ENCODE results near the gene DGLUCY.
A peak's percentile ranks its signal among the peaks of the same experiment; 100 is the strongest.
"Not testable (repeated sequence)": the region's sequence is repeated elsewhere in the genome, so short reads cannot be mapped to it uniquely, and the experiment has no call there.

DGLUCY gene

DNA sequence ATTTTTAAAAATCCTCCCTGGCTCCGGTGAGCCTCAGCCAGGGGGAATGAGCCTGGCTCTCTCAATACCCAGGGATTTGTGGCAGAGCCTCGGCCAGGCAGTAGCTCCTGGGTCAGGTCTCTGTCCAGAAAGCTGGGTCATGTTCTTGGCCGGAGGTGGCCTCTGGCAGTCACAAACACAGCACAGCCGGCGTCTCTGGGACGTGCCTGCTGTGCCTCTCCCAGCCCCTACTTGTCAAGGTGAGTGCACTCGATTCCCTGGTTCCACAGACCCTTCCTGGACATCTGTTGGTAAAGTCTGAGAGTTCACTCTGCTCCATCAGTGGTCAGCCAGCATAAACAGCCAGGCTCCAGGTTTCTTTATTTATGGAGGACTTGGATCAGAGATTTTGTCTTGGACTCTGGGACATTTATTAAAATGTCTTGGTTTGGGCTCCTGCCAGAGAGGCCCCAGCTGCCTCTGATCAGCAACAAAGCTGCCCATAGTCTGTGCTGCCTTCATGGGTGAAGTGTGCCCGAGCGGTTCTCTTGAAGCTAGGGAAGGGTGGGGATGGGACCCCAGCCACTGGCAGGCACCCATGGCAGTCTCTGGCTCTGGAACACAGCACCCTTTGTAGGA is 56.7 kb downstream of the DGLUCY start:
- DNase-seq: no peak

DNA sequence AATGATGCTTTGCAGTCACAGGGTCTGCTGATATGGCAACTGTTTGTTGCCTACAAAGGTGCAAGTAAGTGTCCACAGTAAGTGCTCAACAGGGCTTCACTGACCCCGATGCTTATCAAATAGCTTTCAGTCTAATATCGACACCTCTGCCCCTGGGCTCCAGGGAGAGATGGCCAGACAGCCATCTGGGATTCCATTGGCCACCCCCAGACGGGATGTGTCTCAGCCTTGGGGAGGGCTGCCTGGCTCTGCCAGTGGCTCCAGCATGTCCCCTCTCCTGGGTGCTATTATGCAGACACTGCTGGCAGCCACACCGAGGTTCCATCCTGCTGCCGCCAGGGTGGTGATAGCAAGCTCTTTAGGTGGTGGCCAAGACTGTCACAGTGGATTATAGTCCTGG is 57.4 kb downstream of the DGLUCY start:
- DNase-seq: no peak

DNA sequence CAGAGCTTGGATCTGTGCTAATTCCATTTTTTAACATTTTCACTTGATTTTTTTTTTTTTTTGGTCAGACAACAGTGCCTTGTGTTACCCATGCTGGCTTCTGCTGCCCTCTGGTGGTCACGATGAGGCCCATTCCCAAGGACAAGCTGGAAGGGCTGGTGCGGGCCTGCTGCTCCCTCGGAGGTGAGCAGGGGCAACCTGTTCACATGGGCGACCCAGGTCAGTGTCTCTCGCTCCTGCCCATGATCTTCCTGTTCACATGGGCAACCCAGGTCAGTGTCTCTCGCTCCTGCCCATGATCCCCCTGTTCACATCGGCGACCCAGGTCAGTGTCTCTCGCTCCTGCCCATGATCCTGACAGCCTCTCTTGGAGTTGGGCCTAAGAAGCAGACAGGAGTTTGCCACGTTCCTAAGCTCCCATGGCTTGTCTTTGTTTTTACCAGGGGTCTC is 59.4 kb downstream of the DGLUCY start:
- DNase-seq: peak; percentile 86

DNA sequence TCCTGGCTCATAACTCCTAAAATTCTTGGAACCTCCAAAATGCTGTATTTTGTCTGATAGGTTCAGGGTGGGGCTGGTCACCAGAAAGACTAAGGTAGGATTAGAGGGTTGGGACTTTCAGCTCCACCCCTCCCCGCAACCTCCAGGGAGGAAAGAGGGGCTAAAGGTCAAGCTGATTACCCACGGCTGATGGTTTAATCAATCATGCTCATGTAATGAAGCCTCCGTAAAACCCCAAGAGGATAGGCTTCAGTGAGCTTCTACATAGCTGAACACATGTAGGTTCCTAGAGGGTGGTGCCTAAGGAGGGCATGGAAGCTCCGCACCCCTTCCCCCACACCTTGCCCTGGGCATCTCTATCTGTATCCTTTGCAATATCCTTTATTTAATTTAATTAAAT is 60.0 kb downstream of the DGLUCY start:
- DNase-seq: no peak

DNA sequence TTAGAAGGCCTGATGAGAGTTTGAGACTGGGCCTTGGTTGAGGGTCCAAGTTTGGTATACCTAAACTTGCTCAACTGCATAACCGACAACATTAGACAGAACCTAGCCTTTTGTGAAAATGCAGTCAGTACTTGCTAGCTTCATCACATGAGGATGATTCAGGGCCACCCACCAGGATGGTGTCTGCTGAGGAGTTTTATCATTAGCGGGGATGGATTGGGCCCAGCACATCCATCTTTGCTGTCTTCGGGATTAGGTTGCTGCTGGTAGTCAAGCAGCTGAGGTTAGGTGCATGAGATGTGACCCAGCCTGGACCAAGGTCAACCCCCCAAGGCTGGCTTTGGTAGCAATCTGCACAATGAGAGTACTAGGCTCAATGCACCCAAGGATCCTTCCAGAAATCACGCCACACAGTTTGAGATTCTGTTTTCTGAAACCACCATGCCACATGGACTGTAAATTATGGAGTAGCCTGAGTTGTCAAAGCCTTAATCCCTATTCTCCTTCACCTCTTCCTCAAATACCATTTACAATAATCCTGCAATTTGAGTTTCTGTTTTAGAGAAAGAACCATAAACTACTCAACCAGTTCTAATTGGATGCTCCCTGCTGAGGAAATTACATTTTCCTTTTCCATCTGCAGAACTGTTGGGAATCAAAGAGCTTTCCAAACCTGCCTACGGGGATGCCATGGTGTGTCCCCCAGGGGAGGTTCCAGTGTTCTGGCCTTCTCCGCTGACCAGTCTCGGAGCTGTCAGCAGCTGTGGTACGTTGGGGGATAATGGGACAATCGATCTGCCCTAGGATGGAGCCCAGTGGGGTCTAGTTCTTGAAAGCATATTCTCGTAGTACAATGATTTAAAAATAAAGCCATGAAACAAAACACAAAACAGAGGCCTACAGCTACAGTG is 61.7 kb downstream of the DGLUCY start:
- no peak for DNase-seq

DNA sequence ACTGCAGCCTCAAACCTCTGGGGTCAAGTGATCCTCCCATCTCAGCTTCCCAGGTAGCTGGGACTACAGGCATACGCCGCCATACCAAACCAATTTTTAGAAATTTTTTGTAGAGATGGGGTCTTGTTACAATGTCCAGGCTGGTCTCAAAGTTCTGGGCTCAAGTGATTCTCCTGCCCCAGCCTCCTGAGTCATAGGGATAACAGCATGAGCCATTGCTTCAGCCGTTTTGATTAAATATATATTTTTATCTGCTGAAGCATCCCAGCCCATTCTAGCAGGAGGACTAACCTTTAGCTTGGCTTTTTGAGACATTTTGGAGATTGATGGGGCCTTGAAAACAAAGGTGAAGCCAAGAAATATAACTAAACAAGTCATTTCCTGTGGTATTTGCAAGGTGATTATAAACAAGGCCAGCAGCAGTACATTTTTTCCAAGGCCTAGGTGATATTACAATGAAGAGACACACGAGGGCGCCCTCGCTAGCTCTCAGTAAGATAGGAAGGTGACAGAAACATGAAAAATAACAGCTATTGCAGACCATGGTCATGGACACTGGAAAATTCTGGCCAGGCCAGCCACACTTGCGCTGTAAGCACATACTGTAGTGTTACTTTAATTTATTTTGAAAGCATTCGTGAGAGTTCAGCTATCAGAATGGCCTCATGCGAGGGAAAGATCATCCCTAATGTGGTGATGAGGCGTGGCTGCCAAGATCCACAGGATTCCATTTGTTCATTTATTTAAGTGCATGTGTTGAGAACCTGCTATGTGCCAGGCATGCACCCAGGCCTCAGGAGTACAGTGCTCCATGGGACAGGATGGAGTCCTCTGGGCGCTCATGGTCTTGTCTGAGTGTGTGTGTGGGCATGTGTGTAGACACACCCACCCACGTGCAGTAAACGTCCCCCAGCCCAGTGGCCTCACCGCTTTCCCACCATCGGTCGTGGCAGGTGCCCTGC is 63.5 kb downstream of the DGLUCY start:
- peak; percentile 79 for DNase-seq

DNA sequence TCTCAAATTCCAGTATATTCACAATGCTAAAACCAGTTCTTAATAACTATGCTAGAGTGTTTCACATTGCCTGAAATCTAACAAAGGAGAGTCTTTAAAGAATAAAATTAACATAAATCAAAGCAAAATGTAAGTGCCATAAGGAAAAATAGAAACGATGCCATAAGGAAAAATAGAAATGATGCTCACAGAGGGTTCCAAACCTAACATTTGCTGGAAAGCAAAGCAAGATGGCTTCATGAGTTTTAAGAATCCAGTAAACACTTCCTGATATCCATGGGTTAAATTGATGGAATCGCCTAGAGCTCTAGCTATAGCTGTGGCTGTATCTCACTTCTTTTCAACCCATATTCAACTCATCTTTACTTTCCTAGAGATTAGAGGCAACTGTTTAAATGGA is 66.7 kb downstream of the DGLUCY start:
- no peak for DNase-seq

DNA sequence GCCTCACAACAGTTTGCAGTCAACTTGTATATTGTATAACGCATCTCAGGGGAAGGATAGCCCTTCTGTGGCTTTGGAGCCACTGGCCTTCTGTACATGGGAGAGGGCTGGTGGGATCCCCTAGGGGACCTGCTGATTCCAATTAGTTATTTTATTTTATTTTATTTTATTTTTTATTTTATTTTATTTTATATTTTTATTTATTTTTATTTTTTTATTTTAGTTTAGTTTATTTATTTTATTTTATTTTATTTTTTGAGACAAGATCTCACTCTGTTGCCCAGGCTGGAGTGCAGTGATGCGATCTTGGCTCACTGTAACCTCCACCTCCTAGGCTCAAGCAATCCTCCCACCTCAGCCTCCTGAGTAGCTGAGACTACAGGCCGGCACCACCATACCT is 68.9 kb downstream of the DGLUCY start:
- not testable (repeated sequence) for DNase-seq

DNA sequence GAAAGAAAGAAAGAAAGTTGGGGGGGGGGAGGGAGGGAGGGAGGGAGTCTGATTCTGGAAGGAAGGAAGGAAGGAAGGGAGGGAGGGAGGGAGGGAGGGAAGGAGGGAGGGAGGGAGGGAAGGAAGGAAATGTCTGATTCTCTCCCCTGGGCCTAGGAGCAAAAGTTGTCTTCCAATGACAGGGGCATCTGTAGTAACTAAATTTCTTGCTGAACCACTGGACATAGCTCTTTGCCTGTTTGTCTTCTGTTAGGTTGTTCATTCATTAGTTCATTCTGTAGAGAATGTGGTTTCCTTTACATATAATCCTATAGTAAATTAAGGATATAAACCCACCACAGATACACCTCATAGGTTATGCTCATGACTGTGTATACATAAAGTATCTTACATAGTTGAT is 70.7 kb downstream of the DGLUCY start:
- no peak for DNase-seq

DNA sequence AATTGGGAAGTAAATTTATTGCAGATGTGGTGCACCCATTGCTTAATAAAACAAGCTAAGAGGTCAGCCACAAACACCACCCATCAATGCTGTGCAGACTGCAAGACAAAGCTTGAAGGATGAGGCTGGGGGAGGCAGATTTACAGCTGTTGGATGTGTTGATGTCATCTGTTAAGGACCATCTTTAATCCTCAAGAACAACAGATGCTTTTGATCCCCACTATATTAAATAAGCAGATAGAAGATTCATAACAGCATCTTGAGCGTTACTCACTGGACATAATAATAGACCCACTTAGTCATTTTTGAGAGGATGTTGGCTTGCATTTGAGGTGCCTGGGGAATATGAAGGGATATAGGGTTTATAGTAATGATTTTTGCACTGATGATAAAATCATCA is 71.8 kb downstream of the DGLUCY start:
- no peak for DNase-seq

DNA sequence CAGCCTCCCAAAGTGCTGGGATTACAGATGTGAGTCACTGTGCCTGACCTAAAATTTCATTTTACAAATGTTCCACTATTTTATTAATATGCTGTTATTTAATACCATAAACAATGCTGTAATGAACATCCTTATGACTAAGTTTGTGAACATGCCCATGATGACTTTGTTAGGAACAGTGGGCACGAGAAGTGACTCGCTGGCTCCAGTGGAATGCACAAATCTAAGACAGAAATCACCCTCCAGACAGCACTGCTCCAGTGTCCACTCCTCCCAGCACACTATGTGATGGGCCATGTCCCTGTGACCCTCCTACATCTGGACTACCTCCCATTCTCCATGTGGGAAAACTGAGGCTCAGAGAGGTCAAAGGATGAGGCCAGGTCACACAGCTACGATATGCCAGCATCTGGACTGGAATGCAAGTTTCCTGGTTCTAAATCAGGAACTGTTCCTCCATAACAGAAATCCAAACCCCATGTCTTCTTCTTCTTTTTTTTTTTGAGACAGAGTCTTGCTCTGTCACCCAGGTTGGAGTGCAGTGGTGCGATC is 72.7 kb downstream of the DGLUCY start:
- DNase-seq: no peak

DNA sequence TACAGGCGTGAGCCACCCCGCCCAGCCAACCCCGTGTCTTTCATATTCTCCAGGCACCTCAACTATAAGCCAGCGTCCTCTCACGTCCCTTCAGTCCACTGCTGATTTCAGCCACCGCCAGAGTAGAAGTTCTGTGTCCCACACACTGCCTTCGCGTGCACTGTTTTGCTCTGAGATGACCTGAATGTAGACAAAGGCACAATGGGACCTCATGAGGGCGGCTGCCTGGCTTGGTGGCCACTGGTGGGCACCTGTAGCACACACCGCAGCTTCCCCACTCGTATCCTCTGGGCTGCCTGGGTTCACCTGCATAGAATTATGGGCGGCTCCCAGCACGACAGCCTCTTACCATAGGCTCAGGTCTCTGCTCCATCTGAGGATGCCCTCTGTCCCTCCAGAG is 73.4 kb downstream of the DGLUCY start:
- no peak for DNase-seq

DNA sequence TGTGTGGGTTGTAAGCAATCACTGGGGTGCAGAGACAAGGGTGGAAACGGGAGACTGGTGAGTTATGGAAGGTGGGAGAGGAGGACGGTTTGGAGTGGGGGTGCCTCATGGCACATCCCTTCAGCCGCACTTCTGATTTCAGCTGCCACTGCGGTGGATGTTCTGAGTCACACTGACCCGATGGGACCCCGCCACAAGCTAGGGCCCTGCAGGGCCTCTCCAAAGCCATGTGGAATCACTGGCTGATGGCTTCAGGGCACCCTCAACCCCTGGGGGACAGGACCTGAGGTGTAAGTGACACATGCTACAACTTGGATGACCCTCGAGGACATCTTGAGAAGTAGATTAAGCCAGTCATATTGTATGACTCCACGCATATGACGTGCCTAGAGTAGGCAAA is 77.0 kb downstream of the DGLUCY start:
- no peak for DNase-seq

DNA sequence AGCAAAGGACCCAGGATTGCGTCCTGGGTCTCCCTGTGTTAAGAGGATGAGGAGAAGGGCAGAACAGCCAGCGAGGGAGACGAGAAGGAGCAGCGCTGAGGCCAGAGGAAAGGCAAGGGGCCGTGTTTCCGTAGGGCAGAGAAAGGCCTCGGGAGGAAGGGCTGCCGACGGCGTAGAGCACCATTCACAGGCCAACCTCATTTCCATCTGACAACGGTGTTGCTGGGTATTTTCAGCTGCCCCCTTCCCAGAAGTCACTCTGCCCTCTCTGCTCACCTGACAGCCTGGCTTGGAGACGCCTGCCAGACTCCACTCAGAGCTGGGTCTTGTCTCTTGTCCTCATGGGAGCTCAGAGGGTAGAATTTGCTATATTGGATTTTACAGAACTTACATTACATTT is 79.2 kb downstream of the DGLUCY start:
- DNase-seq: no peak

DNA sequence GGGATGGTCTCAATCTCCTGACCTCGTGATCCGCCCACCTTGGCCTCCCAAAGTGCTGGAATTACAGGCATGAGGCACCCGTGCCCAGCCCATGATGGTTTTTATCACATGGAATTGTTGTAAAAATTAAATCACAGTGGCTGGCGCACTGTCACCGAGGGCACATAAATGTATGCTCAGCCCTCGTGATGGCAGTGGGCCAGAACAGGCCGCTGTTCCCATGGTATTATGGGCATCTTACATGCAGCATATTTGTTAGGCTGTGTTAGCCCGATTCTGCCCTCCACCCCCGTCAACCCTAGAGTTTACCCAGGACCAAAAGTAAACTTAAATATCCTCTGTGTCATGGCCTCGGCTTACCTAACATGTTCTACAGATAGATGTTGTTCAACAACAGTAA is 82.0 kb downstream of the DGLUCY start:
- DNase-seq: no peak

DNA sequence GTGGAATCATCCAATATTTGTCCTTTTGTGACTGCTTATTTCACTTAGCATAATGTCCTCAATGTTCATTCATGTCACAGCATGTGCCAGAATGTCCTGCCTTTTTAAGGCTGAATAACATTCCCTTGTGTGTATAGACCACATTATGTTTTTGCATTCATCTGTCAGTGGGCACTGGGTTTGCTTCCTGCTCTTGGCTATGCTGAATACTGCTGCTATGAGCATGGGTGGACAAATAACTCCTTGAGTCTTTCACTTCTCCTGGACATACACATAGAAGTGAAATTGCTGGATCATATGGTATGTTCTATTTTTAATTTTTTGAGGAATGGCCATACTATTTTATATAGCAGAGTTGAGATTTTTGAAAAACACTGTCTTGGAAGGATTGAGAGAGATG is 83.8 kb downstream of the DGLUCY start:
- no peak for DNase-seq

DNA sequence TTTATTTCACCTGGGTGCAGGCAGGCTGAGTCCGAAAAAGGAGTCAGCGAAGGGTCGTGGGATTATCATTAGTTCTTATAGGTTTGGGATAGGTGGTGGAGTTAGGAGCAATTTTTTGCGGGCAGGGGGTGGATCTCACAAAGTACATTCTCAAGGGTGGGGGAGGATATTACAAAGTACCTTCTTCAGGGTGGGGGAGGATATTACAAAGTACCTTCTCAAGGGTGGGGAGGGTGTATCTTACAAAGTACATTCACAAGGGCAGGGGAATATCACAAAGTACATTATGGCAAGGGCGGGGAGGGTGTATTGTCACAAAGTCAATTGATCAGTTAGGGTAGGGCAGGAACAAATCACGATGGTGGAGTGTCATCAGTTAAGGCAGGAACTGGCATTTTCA is 86.9 kb downstream of the DGLUCY start:
- not testable (repeated sequence) for DNase-seq

DNA sequence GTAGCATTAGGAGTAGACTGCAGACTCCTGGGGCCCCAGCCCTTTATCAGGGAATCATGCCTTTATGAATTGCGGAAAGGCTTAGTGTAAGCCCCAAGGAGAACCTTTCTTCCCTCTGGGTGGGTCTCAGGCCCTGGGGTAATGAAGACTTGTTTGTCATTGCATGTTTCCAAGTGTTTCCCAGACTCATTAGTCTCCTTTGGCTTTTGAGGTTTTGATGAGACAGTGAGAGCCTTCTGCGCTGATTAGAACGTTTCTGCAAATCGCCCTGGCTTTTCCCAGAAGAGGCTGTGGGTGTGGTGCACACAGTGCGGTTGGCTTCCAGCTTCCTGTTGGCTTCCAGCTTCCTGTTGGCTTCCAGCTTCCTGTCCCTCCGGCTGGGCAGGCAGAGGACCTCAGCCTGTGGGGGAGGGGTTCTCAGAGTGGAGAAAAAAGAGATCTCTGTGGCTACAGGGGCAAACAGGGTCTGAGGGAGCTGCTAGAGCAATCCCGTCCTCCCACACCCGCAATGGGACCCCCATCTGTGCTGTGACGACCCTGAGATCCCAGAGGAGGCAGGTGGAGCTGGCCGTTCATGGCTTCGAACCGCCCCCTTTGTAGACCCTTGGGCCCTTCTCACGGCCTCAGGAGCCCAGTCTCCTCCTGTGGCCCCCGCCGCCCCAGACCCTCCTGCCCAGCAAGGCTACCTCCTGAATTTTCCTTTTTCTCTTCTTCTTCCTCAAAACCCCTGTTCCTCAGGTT is 88.5 kb downstream of the DGLUCY start:
- peak; percentile 30 for DNase-seq

DNA sequence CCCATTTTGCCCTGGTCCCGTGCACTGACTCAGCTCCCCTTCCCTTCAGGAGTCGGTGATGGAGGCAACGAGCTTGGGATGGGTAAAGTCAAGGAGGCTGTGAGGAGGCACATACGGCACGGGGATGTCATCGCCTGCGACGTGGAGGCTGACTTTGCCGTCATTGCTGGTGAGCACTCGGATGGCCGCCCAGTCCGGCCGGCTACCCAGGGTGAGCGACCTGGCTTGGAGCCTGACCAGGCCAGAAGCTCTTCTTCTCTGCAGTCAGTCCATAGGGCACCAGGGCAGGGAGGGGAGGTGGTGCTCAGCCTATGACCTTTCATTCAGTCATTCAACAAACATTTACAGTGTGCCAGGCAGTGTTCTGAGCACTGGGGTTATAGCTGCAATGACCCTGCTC is 90.8 kb downstream of the DGLUCY start:
- no peak for DNase-seq

DNA sequence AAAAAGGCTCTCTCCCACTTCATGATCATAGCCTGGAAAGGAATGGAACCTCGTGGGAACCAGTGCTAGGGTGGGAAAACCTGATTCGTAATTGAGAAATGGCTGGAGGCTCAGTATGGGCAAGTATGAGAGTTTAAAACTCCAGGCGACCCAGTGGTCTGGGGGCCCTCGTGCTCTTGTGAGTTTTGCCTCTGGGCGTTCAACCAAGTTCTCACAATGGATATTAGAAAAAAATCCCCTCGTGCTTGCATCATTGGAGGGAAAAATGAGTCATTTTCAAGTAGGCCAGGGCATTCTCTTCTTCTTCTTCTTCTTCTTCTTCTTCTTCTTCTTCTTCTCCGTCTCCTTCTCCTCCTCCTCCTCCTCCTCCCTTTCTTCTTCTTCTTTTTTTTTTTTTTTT is 91.6 kb downstream of the DGLUCY start:
- no peak for DNase-seq

DNA sequence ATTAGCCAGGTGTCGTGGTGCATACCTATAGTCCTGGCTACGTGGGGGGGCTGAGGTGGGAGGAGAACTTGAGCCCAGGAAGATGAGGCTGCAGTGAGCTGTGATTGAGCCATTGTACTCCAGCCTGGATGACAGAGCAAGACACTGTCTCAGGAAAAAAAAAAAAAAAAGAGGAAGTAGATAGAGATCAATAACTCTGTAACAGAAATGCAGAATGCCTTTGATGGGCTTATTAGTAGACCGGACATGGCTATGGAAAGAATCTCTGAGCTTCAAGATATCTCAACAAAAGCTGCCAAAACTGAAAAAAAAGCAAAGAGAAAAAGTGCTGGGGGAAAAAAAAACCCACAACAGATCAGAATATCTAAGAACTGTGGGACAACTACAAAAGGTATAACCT is 93.1 kb downstream of the DGLUCY start:
- no peak for DNase-seq

DNA sequence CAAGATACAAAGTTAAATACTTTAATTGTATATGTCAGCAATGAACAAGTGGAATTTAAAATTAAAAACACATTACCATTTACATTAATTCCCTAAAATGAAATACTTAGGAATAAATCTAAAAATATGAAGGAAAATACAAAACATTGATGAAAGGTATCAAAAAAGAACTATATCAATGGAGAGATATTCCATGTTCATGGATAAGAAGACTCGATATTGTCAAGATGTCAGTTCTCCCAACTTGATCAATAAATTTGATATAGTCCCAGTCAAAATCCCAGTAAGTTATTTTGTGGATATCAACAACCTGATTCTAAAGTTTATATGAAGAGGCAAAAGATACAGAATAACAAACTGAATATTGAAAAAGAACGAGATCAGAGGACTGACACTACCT is 97.1 kb downstream of the DGLUCY start:
- no peak for DNase-seq

Data from activated CD4-positive, alpha-beta T cell treated with anti-CD3 and anti-CD28 coated beads, Interleukin-2, Interleukin-6, amounts not matched to agents 100 ng/mL and 50 ng/mL, durations not matched to agents 16 hours and 8 hours (primary cell).